NCI-H2227 (cell line): Measurements from ENCODE around the gene KCTD2.
"Not testable (repeated sequence)": the region's sequence is repeated elsewhere in the genome, so short reads cannot be mapped to it uniquely, and the experiment has no call there.

Experiments used
- DNase-seq: peaks from one replicate; lab custom pipeline; 2025; ENCODE audit not compliant: unreplicated experiment; lab: John Stamatoyannopoulos, UW

The KCTD2 gene

GRCh38 chr17:75046407-75047289 lies at the start of gene KCTD2, which contains the start of gene ATP5PD:
Gene KCTD2 (plus strand): TSS chr17:75047225. CDS start chr17:75047251, 26 bp downstream.
Gene ATP5PD (minus strand): TSS chr17:75046969. CDS start chr17:75042650, 4,319 bp downstream.
- DNase-seq = peak; percentile 97

GRCh38 chr17:74998783-74999182 lies 48.2 kb upstream of the KCTD2 start:
- no peak for DNase-seq

- DNase-seq = no peak
These were observed 47.5 kb upstream of the KCTD2 start for GRCh38 chr17:74999523-74999922.

- DNase-seq = no peak
These were observed 44.8 kb upstream of the KCTD2 start for GRCh38 chr17:75001915-75002843.

GRCh38 chr17:75003070-75003956 lies 43.7 kb upstream of the KCTD2 start:
- DNase-seq = no peak

DNA sequence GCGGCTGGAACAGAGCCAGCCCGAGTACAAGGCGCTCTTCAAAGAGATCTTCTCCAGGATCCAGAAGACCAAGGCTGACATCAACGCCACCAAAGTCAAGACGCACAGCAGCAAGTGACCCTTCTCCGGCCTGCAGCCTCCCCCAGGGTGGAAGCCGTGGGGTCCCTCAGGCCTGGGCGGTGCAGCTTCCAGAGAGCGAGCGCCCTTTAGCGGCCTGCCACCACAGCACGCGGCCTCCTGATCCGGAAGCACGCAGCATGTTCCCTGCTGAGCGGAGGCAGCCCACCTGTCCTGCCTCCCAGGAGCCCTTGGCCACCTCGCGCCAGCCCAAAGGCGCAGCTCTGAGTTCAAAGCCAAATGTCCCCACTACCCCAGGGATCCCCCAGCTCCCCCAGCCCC lies 43.1 kb upstream of the KCTD2 start:
- no peak for DNase-seq

DNA sequence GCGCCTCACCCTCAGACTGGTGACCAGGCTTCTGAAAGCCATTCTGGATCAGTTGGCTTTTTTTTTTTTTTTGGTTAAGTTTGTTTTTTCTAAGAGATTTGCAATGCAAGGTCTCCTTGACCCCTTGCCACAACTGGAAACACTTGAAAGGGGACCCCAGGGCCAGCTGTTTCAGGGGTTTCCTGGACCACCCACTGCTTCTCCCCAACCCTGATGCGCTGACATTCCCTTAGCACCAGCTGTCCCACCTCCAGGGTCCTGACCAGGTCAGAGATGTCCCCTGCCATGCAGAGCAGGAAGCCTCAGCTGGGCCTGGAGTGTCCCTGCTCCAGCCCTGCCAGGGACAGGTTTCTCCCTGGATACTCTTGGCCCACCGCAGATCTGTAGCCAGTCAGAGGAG lies 42.7 kb upstream of the KCTD2 start:
- no peak for DNase-seq

DNA sequence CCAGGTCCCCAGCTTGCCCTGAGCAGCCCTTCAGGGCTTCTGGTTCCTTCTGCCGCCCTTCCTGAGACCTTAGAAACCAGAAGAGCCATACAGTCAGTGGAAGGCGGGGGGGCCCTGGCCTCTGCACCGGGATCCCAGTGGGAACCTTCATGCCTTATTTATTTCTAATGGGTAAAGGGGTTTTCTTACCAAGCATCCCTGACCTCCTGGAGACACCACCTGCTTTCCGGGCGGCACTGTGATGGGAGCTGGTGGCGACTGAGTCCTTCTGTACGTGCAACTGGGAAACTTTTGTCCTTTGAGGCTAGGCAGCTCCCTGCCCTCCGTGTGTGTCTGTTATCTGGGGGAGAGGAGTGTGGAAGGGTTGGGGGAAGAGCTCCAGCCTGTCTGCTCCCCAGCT lies 41.7 kb upstream of the KCTD2 start:
- no peak for DNase-seq

DNA sequence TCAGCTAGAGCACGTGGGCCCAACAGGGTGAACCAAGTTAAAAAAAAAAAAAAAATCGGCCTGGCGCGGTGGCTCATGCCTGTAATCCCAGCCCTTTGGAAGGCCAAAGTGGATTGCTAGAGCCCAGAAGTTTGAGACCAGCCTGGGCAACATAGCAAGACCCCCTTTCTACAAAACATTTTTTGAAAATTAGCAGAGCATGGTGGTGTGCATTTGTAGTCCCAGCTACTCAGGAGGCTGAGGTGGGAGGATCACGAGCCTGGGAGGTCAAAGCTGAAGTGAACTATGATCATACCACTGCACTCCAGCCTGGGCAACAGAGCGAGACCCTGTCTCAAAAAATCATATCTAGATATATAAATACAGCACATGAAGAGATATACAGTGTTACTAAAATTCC lies 40.9 kb upstream of the KCTD2 start:
- not testable (repeated sequence) for DNase-seq

DNA sequence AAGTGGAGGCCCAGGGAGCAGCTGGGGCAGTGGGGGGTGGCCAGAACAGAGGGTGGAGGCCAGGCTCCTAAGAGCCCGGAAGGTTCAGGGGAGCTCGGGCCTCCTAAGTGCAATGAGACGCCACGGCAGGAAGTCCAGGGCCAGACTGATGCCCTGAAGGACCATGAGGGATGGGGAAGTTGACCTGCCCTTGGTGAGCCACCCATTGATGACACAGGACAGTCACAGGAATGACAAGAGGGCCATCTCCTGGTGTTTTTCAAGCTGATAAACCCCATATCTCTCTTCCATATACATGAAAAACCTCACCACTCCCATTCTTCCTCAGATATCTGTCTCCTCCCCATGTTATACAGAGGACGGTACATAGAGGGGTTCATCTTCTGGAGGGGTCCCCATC lies 40.4 kb upstream of the KCTD2 start:
- DNase-seq = no peak

DNA sequence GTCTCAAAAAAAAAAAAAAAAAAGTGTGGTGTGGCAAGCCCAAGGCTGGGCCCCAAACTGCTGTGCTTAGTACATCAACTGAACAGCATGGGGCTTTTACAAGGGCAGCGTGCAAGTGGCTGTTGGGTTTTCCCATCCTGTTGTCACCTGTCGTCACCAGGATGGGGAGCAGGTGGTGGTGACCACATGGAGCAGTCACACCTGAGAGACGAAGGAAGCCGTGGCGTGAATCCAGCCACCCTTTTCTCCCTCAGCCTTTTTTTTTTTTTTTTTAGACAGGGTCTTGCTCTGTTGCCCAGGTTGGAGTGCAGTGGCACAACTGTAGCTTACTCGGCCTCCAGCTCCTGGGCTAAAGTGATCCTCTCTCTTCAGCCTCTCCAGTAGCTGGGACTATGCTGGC lies 38.7 kb upstream of the KCTD2 start:
- DNase-seq = no peak

- no peak for DNase-seq
These were observed 37.8 kb upstream of the KCTD2 start for GRCh38 chr17:75009139-75009724.

DNA sequence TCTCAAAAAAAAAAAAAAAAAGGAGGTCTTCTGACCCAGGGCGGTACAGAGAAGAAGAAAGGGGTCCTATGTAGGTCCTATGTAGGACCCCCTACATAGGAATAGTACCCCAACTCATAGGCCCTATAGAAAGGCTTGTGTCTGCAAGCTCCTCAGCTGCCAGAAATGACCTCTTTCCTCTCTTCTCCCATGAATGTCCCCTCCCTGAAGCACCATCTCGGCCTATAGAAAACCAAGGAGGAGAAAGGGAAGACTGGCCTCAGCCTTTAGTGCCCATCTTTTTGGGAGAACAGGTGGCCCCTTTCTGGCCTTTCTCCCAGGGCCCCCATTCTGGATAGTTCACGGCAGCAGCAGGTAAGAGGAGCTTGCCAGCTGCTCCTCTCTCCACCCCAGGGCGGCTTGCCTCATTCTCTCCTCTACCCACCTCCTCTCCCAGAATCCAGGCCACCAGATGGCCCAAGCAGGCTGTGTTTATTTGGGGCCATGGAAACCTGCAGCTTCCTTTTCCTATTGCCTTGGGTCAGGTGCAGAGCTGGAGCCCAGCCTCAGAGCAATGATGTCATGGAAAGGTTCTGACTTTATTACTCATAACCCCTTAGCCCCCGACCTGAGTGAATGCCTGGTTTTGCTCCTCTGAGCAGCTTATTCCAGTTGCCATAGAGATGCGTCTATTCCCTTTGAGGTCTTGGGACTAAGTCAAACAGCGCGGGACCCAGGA lies 36.2 kb upstream of the KCTD2 start:
- peak; percentile 49 for DNase-seq

GRCh38 chr17:75011401-75012095 lies 35.5 kb upstream of the KCTD2 start:
- peak; percentile 58 for DNase-seq

GRCh38 chr17:75012096-75012345 lies 35.0 kb upstream of the KCTD2 start:
- DNase-seq = no peak

DNA sequence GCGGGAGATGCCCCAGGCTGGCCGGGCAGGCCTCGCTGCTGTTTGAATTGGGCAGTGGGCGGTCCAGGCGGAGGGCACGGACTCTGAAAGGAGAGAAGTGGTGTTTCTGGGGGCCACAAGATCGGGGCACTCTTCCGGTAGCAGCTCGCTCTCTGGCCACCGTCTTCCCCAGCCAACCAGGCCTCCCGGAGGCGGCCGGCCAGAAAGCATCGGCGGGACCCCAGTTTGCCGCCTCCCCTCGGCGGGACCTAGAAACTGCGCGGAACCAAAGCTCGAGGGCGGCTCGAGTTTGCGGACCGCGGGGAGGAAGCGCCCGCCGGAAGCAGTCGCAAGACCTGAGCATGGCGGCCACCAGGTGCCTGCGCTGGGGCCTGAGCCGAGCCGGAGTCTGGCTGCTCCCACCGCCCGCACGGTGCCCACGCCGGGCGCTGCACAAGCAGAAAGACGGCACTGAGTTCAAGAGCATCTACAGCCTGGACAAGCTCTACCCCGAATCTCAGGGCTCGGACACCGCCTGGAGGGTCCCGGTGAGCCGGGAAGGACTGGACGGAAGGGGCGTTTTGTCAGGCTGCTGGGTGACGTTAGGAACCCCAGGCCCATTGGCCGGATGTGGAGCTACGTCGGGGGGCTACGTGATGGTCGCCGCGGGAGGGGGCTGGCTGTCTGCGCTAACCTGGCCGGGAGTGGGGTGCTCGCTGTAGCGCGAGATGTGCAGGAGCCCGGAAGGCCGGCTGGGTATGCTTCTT lies 34.5 kb upstream of the KCTD2 start, which contains the start of gene MRPL58:
MRPL58 (plus strand) TSS at position 325 of the 746 bp plus-strand sequence; CDS start at position 342, 17 bp downstream.
- DNase-seq = peak; percentile 96

GRCh38 chr17:75013092-75013559 lies 33.9 kb upstream of the KCTD2 start:
- DNase-seq = no peak

GRCh38 chr17:75019146-75019545 lies 27.9 kb upstream of the KCTD2 start:
- DNase-seq = no peak
